ENCODE data around the gene MMADHC.

GRCh38 chr2:149537092-149537726, 50.4 kb downstream of the MMADHC start:
- TF ChIP-seq POLR2A (IDR thresholded peaks at IDR 0.05) (no peak), CTCF (IDR thresholded peaks at IDR 0.05) (no peak)

Measured in thyroid gland (tissue), 4 donors.